Tibial nerve (tissue), 4 donors: ENCODE measurements around the gene COL2A1. TPM values are rescaled to one million over a fixed set of nuclear protein-coding genes. Genes with fewer than 3 reads are reported as not detected.

ENCODE experiments used
- DNase-seq, 2 donors: peaks; one replicate each; pipeline ENCODE4 v3.0.0-alpha.2; 2019; ENCODE audit warnings: low spot score in 2 of 2
- H3K27ac ChIP-seq, 4 donors: fragments of 200-600 bp; sonication (generic) in 3 of 4; one replicate each; pipeline ENCODE4 v1.5.1; 2017 to 2019; ENCODE audit warnings: mild to moderate bottlenecking in 1 of 4
- H3K27me3 ChIP-seq, 2 donors: fragments of 200-600 bp; sonication (generic) in 1 of 2; one replicate each; pipeline versions ENCODE4 v1.5.1 to v1.6.0; 2017 to 2019
- H3K36me3 ChIP-seq, 3 donors: fragments of 200-600 bp; sonication (generic); one replicate each; pipeline ENCODE4 v1.5.1; 2018 to 2019
- H3K4me1 ChIP-seq, 4 donors: fragments of 200-600 bp; sonication (generic) in 3 of 4; one replicate each; pipeline ENCODE4 v1.5.1; 2017 to 2019
- H3K4me3 ChIP-seq, 4 donors: fragments of 200-600 bp; sonication (generic) in 3 of 4; one replicate each; pipeline ENCODE4 v1.5.1; 2017 to 2019; ENCODE audit warnings: mild to moderate bottlenecking in 1 of 4, moderate library complexity in 1 of 4
- H3K9me3 ChIP-seq, 4 donors: fragments of 200-600 bp; sonication (generic) in 3 of 4; one replicate each; pipeline ENCODE4 v1.5.1; 2017 to 2019
- EP300 ChIP-seq, 2 donors: sonication (generic); formaldehyde crosslinking; IDR thresholded peaks; one replicate each; pipeline ENCODE4 v1.6.1; 2017; ENCODE audit warnings: antibody characterized with exemption in 2 of 2, mild to moderate bottlenecking in 1 of 2
- POLR2A ChIP-seq, 2 donors: fragments of 450-650 bp; IDR thresholded peaks; one replicate each; pipeline ENCODE4 v1.6.1; 2017; ENCODE audit warnings: antibody characterized with exemption in 2 of 2, mild to moderate bottlenecking in 2 of 2, moderate library complexity in 2 of 2
- WGBS, 2 donors: methylation state at CpG; one replicate each; pipeline ENCODE4 v1.1.5; 2018; 5-methylcytosine and 5-hydroxymethylcytosine counted together
- total RNA-seq, 4 donors: library from RNA; depleted of rRNA; stranded (reverse); fragments of >200 nt; gene quantifications; one replicate each; pipeline ENCODE4 v1.1.0, GENCODE V29; 2016
- TF ChIP-seq, protein P1 (sequence below), 5 experiments: fragments of 200-600 bp in 3 of 5; fragments of 450-650 bp in 2 of 5; sonication (generic) in 3 of 5; IDR thresholded peaks; one replicate each; pipeline ENCODE4 v1.5.1; 2016 to 2019; ENCODE audit warnings: antibody characterized with exemption in 5 of 5, mild to moderate bottlenecking in 3 of 5, moderate library complexity in 2 of 5

Gene COL2A1
- total RNA-seq, 4 donors from 2014 or later = not detected

DNA sequence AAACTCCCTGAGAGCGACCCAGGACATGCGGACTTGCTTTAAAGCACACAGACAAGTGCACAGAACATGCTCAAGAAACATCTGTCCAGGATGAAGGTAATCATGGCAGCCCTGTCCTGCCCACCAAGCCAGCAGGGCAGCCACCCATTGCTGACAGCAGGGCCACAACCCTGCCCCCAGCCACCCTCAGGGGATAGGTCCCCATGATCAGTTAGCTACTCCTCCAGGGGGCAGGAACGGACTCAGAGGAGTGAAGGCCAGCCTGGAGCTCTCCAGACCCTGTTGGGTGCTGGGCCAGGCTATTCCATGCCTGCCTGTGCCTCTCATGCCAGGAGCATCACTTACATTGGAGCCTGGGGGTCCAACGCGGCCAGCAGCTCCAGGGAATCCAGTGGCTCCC is 25.1 kb downstream of the COL2A1 start:
- Histone ChIP-seq H3K27me3 (no peaks in the 10 kb centered on the region), H3K27ac (no peak overlapping the region), H3K9me3 (no peaks in the 10 kb centered on the region), H3K36me3 (no peaks in the 10 kb centered on the region), H3K4me3 (no peak overlapping the region), H3K4me1 (no peaks in the 10 kb centered on the region)
- 90 to 100% methylated on average over 4 of the region's 5 CpGs for WGBS, 2 donors
- no peak for DNase-seq
- TF ChIP-seq, protein P1, sequence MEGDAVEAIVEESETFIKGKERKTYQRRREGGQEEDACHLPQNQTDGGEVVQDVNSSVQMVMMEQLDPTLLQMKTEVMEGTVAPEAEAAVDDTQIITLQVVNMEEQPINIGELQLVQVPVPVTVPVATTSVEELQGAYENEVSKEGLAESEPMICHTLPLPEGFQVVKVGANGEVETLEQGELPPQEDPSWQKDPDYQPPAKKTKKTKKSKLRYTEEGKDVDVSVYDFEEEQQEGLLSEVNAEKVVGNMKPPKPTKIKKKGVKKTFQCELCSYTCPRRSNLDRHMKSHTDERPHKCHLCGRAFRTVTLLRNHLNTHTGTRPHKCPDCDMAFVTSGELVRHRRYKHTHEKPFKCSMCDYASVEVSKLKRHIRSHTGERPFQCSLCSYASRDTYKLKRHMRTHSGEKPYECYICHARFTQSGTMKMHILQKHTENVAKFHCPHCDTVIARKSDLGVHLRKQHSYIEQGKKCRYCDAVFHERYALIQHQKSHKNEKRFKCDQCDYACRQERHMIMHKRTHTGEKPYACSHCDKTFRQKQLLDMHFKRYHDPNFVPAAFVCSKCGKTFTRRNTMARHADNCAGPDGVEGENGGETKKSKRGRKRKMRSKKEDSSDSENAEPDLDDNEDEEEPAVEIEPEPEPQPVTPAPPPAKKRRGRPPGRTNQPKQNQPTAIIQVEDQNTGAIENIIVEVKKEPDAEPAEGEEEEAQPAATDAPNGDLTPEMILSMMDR (IDR thresholded peaks at IDR 0.05) = no peak
- TF ChIP-seq POLR2A (IDR thresholded peaks at IDR 0.05) = no peak
- TF ChIP-seq EP300 (IDR thresholded peaks at IDR 0.05) = no peak

DNA sequence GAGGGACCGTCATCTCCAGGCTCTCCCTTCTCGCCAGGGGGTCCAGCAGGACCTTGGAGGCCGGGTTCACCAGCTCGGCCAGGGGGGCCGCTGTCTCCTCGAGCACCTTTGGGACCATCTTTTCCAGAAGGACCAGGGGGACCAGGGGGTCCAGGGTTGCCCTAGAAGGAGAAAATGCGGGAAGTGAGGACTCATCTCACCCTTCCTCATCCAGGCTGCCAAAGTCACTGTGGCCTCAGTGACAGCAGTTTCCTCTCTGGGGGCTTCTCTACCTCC is 25.7 kb downstream of the COL2A1 start:
- no peak for DNase-seq
- WGBS, 2 donors = 85 to 89% methylated on average over 2 to 7 of the region's 7 CpGs
- Histone ChIP-seq H3K4me3 (no peak overlapping the region), H3K27me3 (no peaks in the 10 kb centered on the region), H3K27ac (no peak overlapping the region), H3K36me3 (no peaks in the 10 kb centered on the region), H3K4me1 (no peaks in the 10 kb centered on the region), H3K9me3 (no peaks in the 10 kb centered on the region)
- TF ChIP-seq, protein P1 (IDR thresholded peaks at IDR 0.05) = no peak
- TF ChIP-seq EP300 (IDR thresholded peaks at IDR 0.05) = no peak
- TF ChIP-seq POLR2A (IDR thresholded peaks at IDR 0.05) = no peak

DNA sequence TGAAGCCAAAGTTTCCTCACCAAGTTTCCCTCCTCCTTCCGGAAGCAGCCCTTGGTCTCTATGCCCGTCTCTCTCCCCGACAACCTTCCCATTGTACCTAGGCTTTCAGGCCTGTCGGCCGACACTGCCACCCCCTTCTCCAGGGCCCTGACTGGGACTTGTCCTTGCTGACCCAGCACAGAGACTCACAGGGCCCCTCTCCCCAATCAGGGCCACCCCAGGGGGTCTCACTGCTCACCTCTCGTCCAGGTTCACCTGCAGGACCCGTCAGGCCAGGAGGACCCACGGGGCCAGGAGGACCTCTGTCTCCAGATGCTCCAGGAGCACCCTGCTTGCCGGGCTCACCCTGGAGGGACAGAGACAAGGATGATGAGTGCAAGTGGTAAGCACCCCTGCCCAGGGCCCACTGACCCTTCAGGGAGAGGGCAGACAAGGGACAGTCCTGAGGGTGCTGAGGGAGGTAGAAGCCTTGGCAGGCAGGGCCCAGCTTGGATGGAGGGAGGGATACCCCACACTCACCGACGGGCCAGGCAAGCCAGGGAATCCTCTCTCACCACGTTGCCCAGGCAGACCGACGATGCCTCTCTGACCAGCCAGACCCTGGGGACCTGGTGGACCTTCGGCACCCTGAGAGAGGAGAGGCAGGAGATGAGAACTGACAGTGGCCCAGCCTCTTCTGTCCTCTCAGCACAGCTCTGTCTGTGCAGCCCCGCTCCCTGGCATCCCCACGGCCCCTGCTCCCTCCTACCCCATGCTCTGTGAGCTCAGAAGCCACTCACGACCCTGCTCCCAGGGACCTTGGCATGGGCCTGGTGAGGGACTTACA is 26.3 kb downstream of the COL2A1 start:
- H3K27me3 ChIP-seq = no peaks in the 10 kb centered on the region
- H3K4me1 ChIP-seq = no peaks in the 10 kb centered on the region
- TF ChIP-seq EP300 (IDR thresholded peaks at IDR 0.05) (no peak), POLR2A (IDR thresholded peaks at IDR 0.05) (no peak)
- TF ChIP-seq, protein P1 (IDR thresholded peaks at IDR 0.05) = no peak
- H3K27ac ChIP-seq = no peak overlapping the region
- no peak for DNase-seq
- no peak overlapping the region for H3K4me3 ChIP-seq
- H3K9me3 ChIP-seq = no peaks in the 10 kb centered on the region
- 83 to 87% methylated on average over 14 to 18 of the region's 18 CpGs for WGBS, 2 donors
- H3K36me3 ChIP-seq = no peaks in the 10 kb centered on the region

DNA sequence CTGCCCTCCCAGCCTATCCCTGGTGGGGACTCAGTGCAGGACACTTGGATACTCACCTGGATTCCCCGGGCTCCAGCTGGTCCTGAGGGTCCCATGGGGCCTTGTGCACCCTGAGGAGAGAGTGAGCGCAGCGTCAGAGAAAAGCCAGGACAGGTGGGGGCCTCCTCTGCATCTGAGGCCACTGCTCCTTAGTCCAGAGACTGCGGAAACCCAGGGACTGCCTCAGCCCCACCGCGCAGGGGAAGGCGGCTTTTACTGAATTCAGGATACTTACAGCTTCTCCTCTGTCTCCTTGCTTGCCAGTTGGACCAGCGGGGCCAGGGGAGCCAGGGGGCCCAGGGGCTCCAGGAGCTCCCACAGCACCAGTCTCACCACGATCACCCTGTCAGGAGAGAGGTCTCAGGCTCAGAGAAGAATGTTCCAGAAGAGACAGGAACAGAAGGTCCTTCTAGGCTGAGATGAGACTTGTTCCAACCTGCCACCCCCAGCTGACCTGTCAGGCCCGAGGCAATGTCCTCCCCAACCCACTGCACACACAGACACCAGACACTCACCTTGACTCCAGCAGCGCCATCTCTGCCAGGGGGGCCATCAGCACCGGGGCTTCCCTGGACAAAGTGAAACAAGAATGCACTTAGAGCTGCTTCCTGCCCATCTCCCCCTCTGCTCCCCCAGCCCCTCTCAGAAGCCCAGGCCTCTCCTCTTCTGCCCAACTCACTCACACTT is 27.1 kb downstream of the COL2A1 start:
- Histone ChIP-seq H3K4me3 (no peak overlapping the region), H3K27ac (no peak overlapping the region), H3K4me1 (no peaks in the 10 kb centered on the region), H3K27me3 (no peaks in the 10 kb centered on the region), H3K36me3 (no peaks in the 10 kb centered on the region), H3K9me3 (no peaks in the 10 kb centered on the region)
- DNase-seq = no peak
- WGBS, 2 donors = 82 to 87% methylated on average over 7 to 11 of the region's 12 CpGs
- TF ChIP-seq, protein P1 (IDR thresholded peaks at IDR 0.05) = no peak
- no peak for TF ChIP-seq EP300 (IDR thresholded peaks at IDR 0.05)
- no peak for TF ChIP-seq POLR2A (IDR thresholded peaks at IDR 0.05)

DNA sequence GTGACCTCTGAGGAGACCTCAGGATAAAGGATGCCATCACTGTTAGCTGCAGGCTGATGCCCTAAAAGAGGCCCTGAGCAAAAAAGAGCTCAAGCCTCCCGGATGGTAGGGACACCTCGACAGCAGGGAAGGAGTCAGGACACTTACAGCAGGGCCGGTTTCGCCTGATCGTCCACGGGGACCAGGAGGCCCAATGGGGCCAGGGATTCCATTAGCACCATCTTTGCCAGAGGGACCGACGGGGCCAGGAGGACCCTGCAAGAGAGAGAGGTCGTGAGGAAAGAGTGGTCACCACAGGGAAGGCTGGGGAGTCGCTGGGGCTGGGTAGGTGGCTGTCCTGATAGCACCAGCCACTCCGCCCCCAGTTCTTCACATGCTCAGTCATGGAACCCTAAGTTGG is 28.5 kb downstream of the COL2A1 start:
- Histone ChIP-seq H3K27me3 (no peaks in the 10 kb centered on the region), H3K9me3 (no peaks in the 10 kb centered on the region), H3K4me1 (no peaks in the 10 kb centered on the region), H3K36me3 (no peaks in the 10 kb centered on the region), H3K27ac (no peak overlapping the region), H3K4me3 (no peak overlapping the region)
- WGBS, 2 donors = 92% methylated on average over 11 of the region's 11 CpGs
- TF ChIP-seq, protein P1 (IDR thresholded peaks at IDR 0.05) = no peak
- TF ChIP-seq EP300 (IDR thresholded peaks at IDR 0.05) (no peak), POLR2A (IDR thresholded peaks at IDR 0.05) (no peak)
- no peak for DNase-seq
